Psoas muscle (tissue), 8 donors: ENCODE measurements around the gene DNMT3L. TPM values are rescaled to one million over a fixed set of nuclear protein-coding genes. Genes with fewer than 3 reads are reported as not detected.
A peak's percentile ranks its signal among the peaks of the same experiment; 100 is the strongest.

Source experiments
- ATAC-seq, 4 donors: fragments of 200-7000 bp; cut with Tn5 transposase; one replicate each; pipeline ENCODE4 v1.9.1; 2020; ENCODE audit warnings: moderate library complexity in 3 of 4, mild to moderate bottlenecking in 2 of 4
- DNase-seq, 2 donors: peaks; one replicate each; pipeline ENCODE4 v3.0.0-alpha.2; 2020
- H3K27ac ChIP-seq: fragments of 200-600 bp; one replicate; pipeline ENCODE4 v1.8.0; 2022
- H3K27me3 ChIP-seq, 3 donors: fragments of 200-600 bp in 1 of 3; one replicate each; pipeline versions ENCODE4 v1.6.1 to v1.8.0; 2013 to 2022; ENCODE audit warnings: low read length in 2 of 3, mild to moderate bottlenecking in 2 of 3, moderate library complexity in 1 of 3; ENCODE audit not compliant: insufficient read depth in 3 of 3
- H3K36me3 ChIP-seq, 2 donors: fragments of 200-600 bp in 1 of 2; one replicate each; pipeline versions ENCODE4 v1.6.1 to v1.8.0; 2013 to 2022; ENCODE audit warnings: low read depth in 1 of 2, mild to moderate bottlenecking in 1 of 2, moderate library complexity in 1 of 2; ENCODE audit not compliant: insufficient read depth in 1 of 2
- H3K4me1 ChIP-seq: fragments of 200-600 bp; one replicate; pipeline ENCODE4 v1.8.0; 2022
- H3K4me3 ChIP-seq: fragments of 200-600 bp; one replicate; pipeline ENCODE4 v1.8.0; 2022; ENCODE audit warnings: mild to moderate bottlenecking
- H3K9me3 ChIP-seq: fragments of 200-600 bp; one replicate; pipeline ENCODE4 v1.8.0; 2022
- CTCF ChIP-seq: fragments of 200-600 bp; IDR thresholded peaks from one replicate; pipeline ENCODE4 v1.8.0; 2022; ENCODE audit warnings: antibody characterized with exemption
- WGBS, 3 donors: extraction: QIAGEN DNeasy Blood & Tissue Kit; methylation state at CpG; one replicate each; pipeline versions ENCODE4 v1.1.6 to v1.1.7; 2013; 5-methylcytosine and 5-hydroxymethylcytosine counted together
- intact Hi-C, 2 donors: fragments of 100-400 bp; cut with DNase I; formaldehyde crosslinking; loops; one replicate each; pipeline versions ENCODE4 v1.11.0 to v1.14.2; 2022
- polyA plus RNA-seq, 3 donors: library from polyadenylated mRNA; stranded (reverse); fragments of 200-250 nt; gene quantifications; one replicate each; pipeline ENCODE4 v1.2.3, GENCODE V29; 2013
- total RNA-seq, 4 donors: library from RNA; stranded (reverse); fragmentation: NEBNext Ultra II Directional in 2 of 4; extraction: Animal tissue kit (Norgen Biotek cat#: 25700) in 2 of 4; gene quantifications; one replicate each; pipeline versions ENCODE4 v1.2.1 to v1.2.4, GENCODE V29; 2021 to 2023
- donor health status: healthy with polysubstance abuse.
- donor health status: DM: no; HTN: no; CAD: no; lungs with moderate emphysema.
- donor health status: Bipolar disorder and iron deficiency.
- donor health status: healthy.
- donor health status: DM: yes; HTN: yes; CAD: no.
- donor health status: DM: no; HTN: no; CAD: no.
- donor health status: DM: no; HTN: no; CAD: no.
- donor health status: DM: yes; HTN: yes; CAD: no.

The DNMT3L gene
- total and polyA plus RNA-seq, 7 donors, result not detected

DNA sequence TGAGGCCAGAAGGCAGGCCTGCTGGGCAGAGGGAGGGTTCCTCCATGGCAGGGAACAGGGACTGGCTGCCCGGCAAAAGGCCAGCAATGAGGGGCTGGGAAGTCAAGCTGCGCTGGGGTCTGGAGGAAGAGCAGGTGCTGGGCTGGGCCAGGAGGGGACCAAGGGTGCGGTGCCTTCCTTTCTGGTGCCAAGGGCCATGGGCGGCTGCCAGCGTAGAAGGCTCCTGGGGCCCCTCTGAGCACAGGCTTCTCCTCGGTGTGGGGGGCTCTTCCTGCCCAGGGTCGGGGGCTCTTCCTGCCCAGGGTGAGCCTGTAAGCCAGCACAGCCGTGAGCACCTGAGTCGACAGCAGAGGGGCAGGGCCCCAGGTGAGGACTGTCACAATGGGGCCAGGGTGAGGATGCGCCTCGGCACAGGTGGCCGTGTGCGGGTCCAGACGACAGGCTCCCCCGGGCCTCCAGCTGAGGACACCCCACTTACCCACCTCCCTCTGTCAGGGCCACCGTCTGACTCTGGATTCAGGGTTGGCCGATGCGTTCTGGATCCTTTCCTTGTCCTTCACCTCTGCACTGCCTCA lies 10.7 kb upstream of the DNMT3L start:
- Histone ChIP-seq H3K9me3 (no peaks in the 10 kb centered on the region), H3K36me3 (no peaks in the 10 kb centered on the region), H3K27ac (no peak overlapping the region), H3K27me3 (no peaks in the 10 kb centered on the region), H3K4me3 (no peak overlapping the region), H3K4me1 (no peaks in the 10 kb centered on the region)
- intact Hi-C loops, result no loop called here
- WGBS, 3 donors, result 80 to 88% (median 86%) methylated on average over 16 to 18 of the region's 18 CpGs
- TF ChIP-seq CTCF, result no peak
- no peak for ATAC-seq
- DNase-seq, result peak in 1 of 2 donors; percentile 49

DNA sequence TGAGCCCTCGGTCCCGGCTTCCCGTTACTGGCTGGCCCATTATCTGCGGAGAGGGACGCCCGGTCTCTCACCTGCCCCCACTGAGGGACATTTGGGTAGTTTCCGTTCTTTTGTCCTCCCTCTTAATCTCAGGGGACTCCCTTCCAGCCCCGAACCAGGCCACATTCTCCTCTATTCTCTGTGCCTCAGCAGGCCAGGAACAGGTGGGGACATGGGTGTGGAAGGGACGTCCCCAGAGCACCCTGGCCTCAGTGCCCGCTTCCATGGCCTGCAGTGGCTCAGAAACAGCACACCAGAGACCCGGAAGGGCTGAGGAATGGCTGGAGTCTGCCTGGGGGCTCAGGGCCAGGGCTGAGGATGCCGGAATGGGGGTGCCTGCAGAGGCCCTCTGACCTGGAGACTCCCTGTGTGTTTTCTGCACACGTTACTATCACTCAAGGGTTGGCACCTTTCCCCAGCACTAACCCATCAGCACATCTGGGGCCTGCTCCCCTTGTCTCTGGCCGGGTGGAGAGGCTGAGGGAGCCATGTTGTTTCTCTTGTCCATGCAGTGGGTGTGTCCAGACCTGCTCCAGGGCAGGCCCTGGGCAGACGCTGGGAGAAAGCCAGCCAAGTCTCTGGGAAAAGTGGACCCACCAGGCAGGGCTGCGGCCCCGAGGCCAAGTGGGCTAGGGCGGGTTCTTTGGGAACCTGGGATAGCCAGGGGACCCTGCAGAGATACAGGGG lies 10.0 kb upstream of the DNMT3L start:
- WGBS, 3 donors, result 79 to 86% (median 80%) methylated on average over 18 of the region's 18 CpGs

GRCh38 chr21:44269090-44269489 lies 7.4 kb upstream of the DNMT3L start:
- ATAC-seq (no peak), DNase-seq (peak in 1 of 2 donors; percentile 10)
- no peak overlapping the region for H3K4me3 ChIP-seq
- WGBS, 3 donors, result 83 to 85% (median 84%) methylated on average over 8 of the region's 8 CpGs
- H3K4me1 ChIP-seq, result no peaks in the 10 kb centered on the region
- H3K27me3 ChIP-seq, result no peaks in the 10 kb centered on the region
- TF ChIP-seq CTCF, result no peak
- intact Hi-C loops, result no loop called here
- H3K36me3 ChIP-seq, result no peaks in the 10 kb centered on the region
- no peak overlapping the region for H3K27ac ChIP-seq
- no peaks in the 10 kb centered on the region for H3K9me3 ChIP-seq

More for the DNA sequence above, 10.0 kb upstream of the DNMT3L start:
- no peaks in the 10 kb centered on the region for H3K36me3 ChIP-seq
- peak in 1 of 2 donors; percentile 37 for DNase-seq
- TF ChIP-seq CTCF, result no peak
- ATAC-seq, result no peak
- intact Hi-C loops, result no loop called here
- no peaks in the 10 kb centered on the region for H3K27me3 ChIP-seq
- no peaks in the 10 kb centered on the region for H3K4me1 ChIP-seq
- no peak overlapping the region for H3K4me3 ChIP-seq
- no peak overlapping the region for H3K27ac ChIP-seq
- no peaks in the 10 kb centered on the region for H3K9me3 ChIP-seq

DNA sequence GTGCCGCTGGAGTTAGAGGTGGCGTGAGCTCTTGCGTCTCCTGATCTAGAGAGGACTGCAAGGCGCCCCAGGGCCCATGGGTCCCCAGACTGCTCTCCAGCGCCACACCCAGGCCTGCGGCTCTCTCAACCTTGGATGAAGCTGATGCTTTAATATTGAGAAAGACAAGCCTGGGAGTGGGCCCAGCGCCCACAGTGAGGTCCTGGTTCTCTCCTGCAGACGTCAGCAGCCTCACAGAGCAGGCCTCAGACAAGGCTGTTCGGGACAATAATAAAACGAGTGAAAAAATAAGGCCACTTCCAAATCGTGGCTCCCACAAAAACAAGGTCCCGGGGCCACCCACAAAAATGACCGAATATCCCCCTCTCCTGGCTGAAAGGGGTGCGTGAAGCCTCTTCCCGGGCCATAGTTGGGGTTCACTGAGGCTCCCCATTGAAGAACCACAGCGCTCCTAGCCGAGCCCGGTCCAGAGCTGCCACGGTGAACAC lies 6.0 kb upstream of the DNMT3L start:
- Histone ChIP-seq H3K27me3 (peaks cover 0 to 5% (median 0%) of the 10 kb centered on the region in 3 donors), H3K4me3 (no peak overlapping the region), H3K27ac (no peak overlapping the region), H3K9me3 (no peaks in the 10 kb centered on the region), H3K4me1 (no peaks in the 10 kb centered on the region), H3K36me3 (no peaks in the 10 kb centered on the region)
- DNase-seq, result peak; percentile 52 to 83
- intact Hi-C loops, result no loop called here
- peak in 3 of 4 donors; percentile 49 to 65 (median 55) for ATAC-seq
- TF ChIP-seq CTCF, result no peak
- WGBS, 3 donors, result 63 to 70% (median 64%) methylated on average over 19 of the region's 19 CpGs
